HG02973 (cell line): Measurements from ENCODE around the gene FBRS.
A peak's percentile ranks its signal among the peaks of the same experiment; 100 is the strongest.

Experiments used
- ATAC-seq: cut with Tn5 transposase; IDR thresholded peaks from one replicate; pipeline ENCODE4 v1.9.1; 2021; ENCODE audit warnings: moderate library complexity; ENCODE audit not compliant: unreplicated experiment

FBRS gene

GRCh38 chr16:30641378-30641982 is 16.8 kb upstream of the FBRS start:
- ATAC-seq, result no peak

- ATAC-seq, result no peak
Measured at GRCh38 chr16:30644334-30644830, 13.8 kb upstream of the FBRS start.

- ATAC-seq, result no peak
Measured at GRCh38 chr16:30645727-30646126, 12.5 kb upstream of the FBRS start.

GRCh38 chr16:30647274-30647571 is 11.0 kb upstream of the FBRS start:
- ATAC-seq, result no peak

GRCh38 chr16:30649725-30650368 is 8.4 kb upstream of the FBRS start:
- no peak for ATAC-seq

GRCh38 chr16:30650369-30651123 is 7.7 kb upstream of the FBRS start, which contains the start of gene PRR14:
Gene PRR14, plus strand, starts transcription at chr16:30650960. Its CDS starts 686 bp downstream, at chr16:30651646.
- peak; percentile 55 for ATAC-seq

GRCh38 chr16:30651124-30652004 is 6.9 kb upstream of the FBRS start:
- peak; percentile 41 for ATAC-seq

- no peak for ATAC-seq
Measured at GRCh38 chr16:30652005-30652296, 6.3 kb upstream of the FBRS start.

- ATAC-seq, result no peak
Measured at GRCh38 chr16:30652718-30653117, 5.5 kb upstream of the FBRS start.

GRCh38 chr16:30654856-30655255 is 3.4 kb upstream of the FBRS start:
- ATAC-seq, result no peak

GRCh38 chr16:30655815-30656347 is 2.4 kb upstream of the FBRS start:
- ATAC-seq, result no peak

GRCh38 chr16:30656388-30656787 is 1.8 kb upstream of the FBRS start:
- no peak for ATAC-seq

GRCh38 chr16:30656974-30657865 is 1.0 kb upstream of the FBRS start:
- no peak for ATAC-seq

GRCh38 chr16:30658731-30659506 is 688 bp downstream of the FBRS start:
- ATAC-seq, result peak; percentile 45

- no peak for ATAC-seq
Measured at GRCh38 chr16:30659507-30660423, 1.5 kb downstream of the FBRS start.

- ATAC-seq, result no peak
Measured at GRCh38 chr16:30660424-30661261, 2.4 kb downstream of the FBRS start.

- no peak for ATAC-seq
Measured at GRCh38 chr16:30662449-30662848, 4.2 kb downstream of the FBRS start.
